Nephron progenitor cell (in vitro differentiated cells): ENCODE measurements around the gene APBB2.

Experiments
- DNase-seq: peaks from one replicate; pipeline ENCODE4 v3.0.0; 2021
- H3K27ac Mint-ChIP-seq: 2 replicates; pipeline ENCODE4 v1.8.0; 2021; ENCODE audit warnings: mild to moderate bottlenecking, moderate library complexity, mixed read lengths
- H3K27me3 Mint-ChIP-seq: 2 replicates; pipeline ENCODE4 v1.8.0; 2021; ENCODE audit warnings: mild to moderate bottlenecking, low read depth, mixed read lengths; ENCODE audit not compliant: poor library complexity
- H3K36me3 Mint-ChIP-seq: 2 replicates; pipeline ENCODE4 v1.8.0; 2021; ENCODE audit warnings: low read depth, mixed read lengths
- H3K4me1 Mint-ChIP-seq: 2 replicates; pipeline ENCODE4 v1.8.0; 2021; ENCODE audit warnings: mixed read lengths
- H3K4me3 Mint-ChIP-seq: 2 replicates; pipeline ENCODE4 v1.8.0; 2021; ENCODE audit warnings: mild to moderate bottlenecking, moderate library complexity, mixed read lengths
- H3K9me3 Mint-ChIP-seq: 2 replicates; pipeline ENCODE4 v1.8.0; 2021; ENCODE audit warnings: mild to moderate bottlenecking, moderate library complexity, mixed read lengths
- TF ChIP-seq, protein P1 (sequence below): fragments of 200-600 bp; sonication (generic); IDR thresholded peaks from 2 replicates; pipeline ENCODE4 v1.5.0; 2021; ENCODE audit warnings: antibody characterized with exemption

The APBB2 gene

GRCh38 chr4:41022116-41022515 is 192.2 kb downstream of the APBB2 start:
- Mint-ChIP-seq H3K36me3 (peaks cover 41% of the 10 kb centered on the region), H3K4me3 (no peak overlapping the region), H3K9me3 (peaks cover 21% of the 10 kb centered on the region), H3K27ac (no peak overlapping the region), H3K27me3 (no peaks in the 10 kb centered on the region), H3K4me1 (no peaks in the 10 kb centered on the region)
- no peak for DNase-seq
- TF ChIP-seq, protein P1, sequence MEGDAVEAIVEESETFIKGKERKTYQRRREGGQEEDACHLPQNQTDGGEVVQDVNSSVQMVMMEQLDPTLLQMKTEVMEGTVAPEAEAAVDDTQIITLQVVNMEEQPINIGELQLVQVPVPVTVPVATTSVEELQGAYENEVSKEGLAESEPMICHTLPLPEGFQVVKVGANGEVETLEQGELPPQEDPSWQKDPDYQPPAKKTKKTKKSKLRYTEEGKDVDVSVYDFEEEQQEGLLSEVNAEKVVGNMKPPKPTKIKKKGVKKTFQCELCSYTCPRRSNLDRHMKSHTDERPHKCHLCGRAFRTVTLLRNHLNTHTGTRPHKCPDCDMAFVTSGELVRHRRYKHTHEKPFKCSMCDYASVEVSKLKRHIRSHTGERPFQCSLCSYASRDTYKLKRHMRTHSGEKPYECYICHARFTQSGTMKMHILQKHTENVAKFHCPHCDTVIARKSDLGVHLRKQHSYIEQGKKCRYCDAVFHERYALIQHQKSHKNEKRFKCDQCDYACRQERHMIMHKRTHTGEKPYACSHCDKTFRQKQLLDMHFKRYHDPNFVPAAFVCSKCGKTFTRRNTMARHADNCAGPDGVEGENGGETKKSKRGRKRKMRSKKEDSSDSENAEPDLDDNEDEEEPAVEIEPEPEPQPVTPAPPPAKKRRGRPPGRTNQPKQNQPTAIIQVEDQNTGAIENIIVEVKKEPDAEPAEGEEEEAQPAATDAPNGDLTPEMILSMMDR: no peak

DNA sequence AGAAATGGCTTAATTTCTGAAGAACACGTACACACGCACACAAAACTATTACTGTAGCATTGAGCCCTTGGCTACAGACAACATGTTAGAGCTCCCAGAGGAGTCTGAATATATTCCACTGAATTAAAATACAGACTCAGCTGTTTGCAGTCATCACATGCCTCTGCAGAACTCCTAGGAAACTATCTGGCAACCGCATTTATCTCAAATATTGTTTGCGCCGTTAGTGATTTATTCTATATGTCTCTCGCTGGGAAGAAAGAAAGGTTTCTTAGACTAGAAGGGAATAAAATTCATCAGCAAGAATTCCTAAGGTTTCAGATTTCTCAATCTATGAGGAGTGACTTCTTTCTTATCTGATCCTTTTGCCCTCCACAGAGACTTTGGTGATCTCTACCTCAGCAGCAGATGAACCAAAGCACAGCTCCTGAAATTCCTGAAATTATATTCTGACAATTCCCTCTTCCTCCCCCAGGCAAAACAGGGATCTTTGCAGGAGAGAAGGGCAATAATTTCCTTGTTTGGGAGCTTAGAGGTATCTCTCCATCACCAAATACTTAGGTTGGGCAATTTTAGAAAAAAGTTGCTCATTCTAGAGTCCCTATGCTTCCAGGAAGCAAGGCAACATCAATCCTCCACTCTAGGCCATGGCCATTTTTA is 199.2 kb downstream of the APBB2 start:
- Mint-ChIP-seq H3K27ac (no peak overlapping the region), H3K27me3 (no peaks in the 10 kb centered on the region)

GRCh38 chr4:41014158-41014557 is 200.2 kb downstream of the APBB2 start:
- H3K27me3 Mint-ChIP-seq: no peaks in the 10 kb centered on the region
- H3K9me3 Mint-ChIP-seq: no peaks in the 10 kb centered on the region
- H3K36me3 Mint-ChIP-seq: no peaks in the 10 kb centered on the region
- no peak overlapping the region for H3K27ac Mint-ChIP-seq
- H3K4me1 Mint-ChIP-seq: peaks cover 22% of the 10 kb centered on the region
- no peak overlapping the region for H3K4me3 Mint-ChIP-seq
- TF ChIP-seq, protein P1: no peak
- no peak for DNase-seq

More for the DNA sequence above, 199.2 kb downstream of the APBB2 start:
- TF ChIP-seq, protein P1: no peak
- Mint-ChIP-seq H3K36me3 (no peaks in the 10 kb centered on the region), H3K4me3 (no peak overlapping the region), H3K9me3 (no peaks in the 10 kb centered on the region), H3K4me1 (peaks cover 22% of the 10 kb centered on the region)
- DNase-seq: no peak

DNA sequence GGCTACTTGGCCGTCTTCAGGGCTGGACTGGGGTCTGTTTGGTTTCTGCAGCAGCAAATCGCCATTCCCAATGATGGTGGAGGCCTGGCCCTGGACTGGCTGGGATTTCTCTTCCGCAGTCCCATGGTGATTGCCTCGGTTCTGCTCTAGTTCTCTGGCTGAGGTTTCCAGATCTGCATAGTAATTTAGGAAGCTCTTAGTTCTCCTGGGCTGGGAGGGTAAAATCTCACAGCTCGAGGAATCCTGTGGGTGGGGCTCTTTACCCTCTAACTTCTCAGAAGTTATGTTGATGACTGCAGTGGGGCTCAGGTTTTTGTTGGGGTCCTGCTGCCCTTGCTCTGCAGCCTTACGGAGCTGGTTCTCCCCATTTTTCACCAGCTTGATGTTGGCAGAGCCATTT is 200.6 kb downstream of the APBB2 start:
- Mint-ChIP-seq H3K36me3 (no peaks in the 10 kb centered on the region), H3K4me1 (peaks cover 22% of the 10 kb centered on the region), H3K27ac (no peak overlapping the region), H3K4me3 (no peak overlapping the region), H3K9me3 (no peaks in the 10 kb centered on the region), H3K27me3 (no peaks in the 10 kb centered on the region)
- TF ChIP-seq, protein P1: no peak
- no peak for DNase-seq

DNA sequence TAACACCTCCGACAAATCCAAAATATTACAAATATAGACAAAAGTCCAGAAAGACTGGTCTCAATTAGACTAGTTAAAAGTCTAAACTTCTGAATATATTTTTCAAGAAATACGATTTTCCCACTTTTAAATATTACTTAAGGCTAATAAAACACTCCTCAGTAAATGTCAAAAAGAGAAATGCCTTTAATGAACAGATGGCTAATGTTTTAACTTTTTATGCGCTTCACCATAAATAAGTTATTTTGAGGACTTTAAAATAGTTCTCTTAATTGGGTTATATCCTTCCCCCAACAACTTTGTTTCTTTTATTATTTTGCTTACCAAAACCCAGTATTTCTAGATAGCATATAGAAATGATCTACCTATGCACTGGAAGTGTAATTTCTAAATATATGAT is 201.4 kb downstream of the APBB2 start:
- Mint-ChIP-seq H3K27me3 (no peaks in the 10 kb centered on the region), H3K36me3 (peaks cover 2% of the 10 kb centered on the region), H3K4me3 (no peak overlapping the region), H3K4me1 (peaks cover 22% of the 10 kb centered on the region), H3K9me3 (no peaks in the 10 kb centered on the region), H3K27ac (no peak overlapping the region)
- no peak for DNase-seq
- TF ChIP-seq, protein P1: no peak

GRCh38 chr4:41012293-41012692 is 202.0 kb downstream of the APBB2 start:
- no peak overlapping the region for H3K27ac Mint-ChIP-seq
- H3K9me3 Mint-ChIP-seq: no peaks in the 10 kb centered on the region
- peaks cover 8% of the 10 kb centered on the region for H3K36me3 Mint-ChIP-seq
- peaks cover 22% of the 10 kb centered on the region for H3K4me1 Mint-ChIP-seq
- H3K27me3 Mint-ChIP-seq: no peaks in the 10 kb centered on the region
- no peak overlapping the region for H3K4me3 Mint-ChIP-seq
- DNase-seq: no peak
- TF ChIP-seq, protein P1: no peak
